Measurements from ENCODE around the gene ELF2.
A peak's percentile ranks its signal among the peaks of the same experiment; 100 is the strongest.
"Not testable (repeated sequence)": the region's sequence is repeated elsewhere in the genome, so short reads cannot be mapped to it uniquely, and the experiment has no call there.

The ELF2 gene
- 84.5 to 96.3 reads per million in 2 donors for total RNA-seq

DNA sequence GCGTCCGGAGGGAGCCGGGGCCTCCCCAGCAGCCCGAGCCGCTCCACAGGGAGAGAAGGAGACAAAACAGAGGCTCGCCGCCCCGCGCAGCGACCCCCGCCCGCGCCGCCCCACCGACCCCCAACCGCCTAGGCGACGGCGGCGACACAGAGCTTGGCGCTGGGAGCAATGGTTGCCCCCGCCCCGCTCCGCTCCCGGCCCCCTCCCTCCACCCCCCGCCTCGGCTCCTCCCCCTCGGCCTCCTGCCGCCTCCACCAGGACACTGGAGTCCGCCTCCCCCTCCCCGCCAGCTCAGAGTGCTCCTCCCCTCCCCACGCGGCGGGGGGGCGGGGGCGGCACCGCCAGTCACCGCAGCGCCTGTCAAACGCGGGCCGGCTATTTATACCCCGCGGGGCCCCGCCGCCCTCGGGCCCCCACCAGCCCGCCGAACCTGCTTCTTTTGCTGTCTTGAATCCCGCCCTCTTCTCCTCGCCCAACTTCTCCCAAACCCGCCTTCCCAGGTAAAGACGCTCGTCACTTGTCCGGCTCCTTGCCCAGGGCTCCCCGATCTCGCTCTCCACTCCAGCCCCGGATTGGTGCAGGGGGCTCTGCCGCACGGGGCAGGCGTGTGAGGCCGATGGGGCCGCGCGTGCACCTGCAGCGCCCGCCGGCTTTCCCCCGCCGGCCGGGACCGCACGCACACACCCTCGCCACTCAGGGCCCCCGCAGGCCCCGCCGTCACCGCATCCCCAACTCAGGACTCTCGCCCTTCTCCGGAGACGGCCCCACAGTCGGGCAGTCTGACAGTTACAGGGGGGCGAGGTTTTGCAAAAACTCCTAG, at the start of gene ELF2:
Gene ELF2 (minus strand): TSS at position 170 of the 820 bp plus-strand sequence. CDS start 39,517 bp downstream, outside the sequence.
- DNase-seq: peak; percentile 62 to 93 (median 79)

DNA sequence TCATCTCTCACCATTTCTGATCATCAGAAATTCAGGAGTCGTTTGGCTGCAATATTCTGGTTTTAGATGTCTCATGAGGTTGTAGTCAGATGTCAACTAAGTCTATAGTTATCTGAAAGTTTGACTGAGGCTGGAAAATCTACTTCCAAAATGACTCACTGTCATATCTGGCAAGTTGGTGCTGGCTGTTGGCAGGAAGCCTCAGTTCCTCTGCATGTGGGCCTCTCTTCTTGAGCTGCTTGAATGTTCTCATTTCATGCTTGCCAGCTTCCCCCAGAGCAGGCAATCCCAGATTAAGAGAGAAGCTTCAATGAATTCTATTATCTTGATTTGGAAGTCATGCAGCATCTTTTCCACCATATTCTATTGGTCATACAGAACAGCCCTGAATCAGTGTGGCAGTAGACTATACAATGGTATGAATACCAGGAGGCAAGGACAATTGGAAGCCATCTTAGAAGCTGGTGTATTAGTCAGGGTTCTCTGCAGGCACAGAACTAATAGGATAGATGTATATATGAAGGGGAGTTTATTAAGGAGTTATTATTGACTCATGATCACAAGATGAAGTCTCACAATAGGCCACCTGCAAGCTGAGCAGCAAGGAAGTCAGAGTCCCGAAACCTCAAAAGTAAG, 46.8 kb upstream of the ELF2 start:
- peak in 1 of 5 experiments; percentile 68 for DNase-seq

DNA sequence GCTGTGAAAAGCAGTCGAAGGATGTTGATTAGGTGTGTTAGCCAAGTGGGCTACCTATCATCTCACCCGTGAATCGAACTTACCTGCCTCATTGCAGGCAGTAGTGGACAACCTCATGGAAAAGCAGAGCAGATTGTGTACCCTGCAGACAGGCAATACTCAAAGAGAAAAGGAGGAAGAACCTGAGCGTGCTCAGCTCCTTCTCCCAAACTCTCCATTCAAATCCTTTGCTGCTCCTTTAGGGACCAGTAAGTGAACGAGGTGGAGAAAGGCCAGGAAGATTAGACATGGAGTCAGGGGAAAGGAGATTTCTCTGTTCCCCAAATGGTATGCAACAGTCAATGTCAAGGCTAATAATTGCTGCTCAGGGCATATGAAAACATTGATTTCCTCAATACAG, 45.2 kb upstream of the ELF2 start:
- DNase-seq: no peak

DNA sequence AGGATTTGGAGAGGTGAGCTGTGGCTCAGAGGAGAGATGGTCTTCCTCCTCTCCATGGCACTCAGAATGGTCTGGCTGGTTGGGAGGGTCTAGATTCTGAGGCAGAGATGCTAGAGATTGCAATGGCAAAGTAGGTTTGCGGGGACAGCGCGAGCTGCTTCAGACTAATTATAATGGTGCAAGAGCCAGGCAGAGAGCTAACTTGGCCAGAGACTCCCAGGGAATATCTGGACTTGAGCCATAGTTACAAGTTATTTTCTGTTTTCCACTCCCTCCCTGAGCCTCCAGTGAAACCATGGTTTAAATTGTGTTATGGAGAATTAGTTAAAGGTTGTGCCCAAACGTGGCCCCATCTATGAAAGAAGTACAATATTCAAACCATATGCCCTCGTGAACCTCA, 44.7 kb upstream of the ELF2 start:
- DNase-seq: no peak

DNA sequence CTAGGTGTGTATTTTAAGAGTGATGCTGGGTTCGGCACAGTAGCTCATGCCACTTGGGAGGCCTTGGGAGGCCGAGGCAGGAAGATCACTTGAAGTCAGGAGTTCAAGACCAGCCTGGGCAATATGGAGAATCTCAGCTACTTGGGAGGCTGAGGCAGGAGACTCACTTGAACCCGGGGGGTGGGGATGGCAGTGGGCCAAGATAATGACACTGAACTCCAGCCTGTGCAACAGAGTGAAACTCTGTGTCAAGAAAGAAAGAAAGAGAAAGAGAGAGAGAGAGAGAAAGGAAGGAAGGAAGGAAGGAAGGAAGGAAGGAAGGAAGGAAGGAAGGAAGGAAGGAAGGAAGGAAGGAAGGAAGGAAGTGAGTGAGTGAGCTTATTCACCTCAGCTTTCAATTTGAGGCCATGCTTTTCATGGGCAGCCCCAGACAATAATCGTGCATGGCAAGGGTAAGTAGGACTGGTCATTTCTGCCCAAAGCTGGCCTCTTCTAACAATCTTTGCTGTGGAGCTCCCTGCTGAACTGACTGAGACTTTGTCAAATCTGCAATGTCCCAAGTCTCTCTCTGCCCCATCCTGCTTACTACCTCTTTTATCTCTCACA, 42.5 kb upstream of the ELF2 start:
- DNase-seq: no peak

DNA sequence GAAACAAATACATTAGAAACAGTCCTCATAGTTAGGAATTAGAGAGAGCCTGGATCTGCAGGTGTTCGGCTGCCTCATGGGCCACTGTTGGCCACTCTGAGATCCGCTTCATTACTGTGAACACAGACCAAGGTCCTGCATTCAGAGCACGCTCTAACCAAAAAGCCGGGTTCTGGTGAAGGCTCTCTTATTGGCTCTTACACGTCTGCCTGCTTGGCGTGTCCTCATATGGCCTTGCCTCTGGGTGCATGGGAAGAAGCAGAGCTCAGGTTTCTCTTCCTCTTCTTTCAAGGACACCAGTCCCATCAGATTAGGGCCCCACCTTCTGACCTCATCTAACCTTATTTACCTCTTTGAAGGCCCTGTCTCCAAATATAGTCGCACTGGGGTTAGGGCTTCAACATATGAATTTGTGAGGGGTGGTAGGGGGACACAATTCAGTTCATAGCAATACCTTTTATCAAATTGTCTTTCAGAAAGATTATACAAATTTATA, 37.1 kb upstream of the ELF2 start:
- no peak for DNase-seq

DNA sequence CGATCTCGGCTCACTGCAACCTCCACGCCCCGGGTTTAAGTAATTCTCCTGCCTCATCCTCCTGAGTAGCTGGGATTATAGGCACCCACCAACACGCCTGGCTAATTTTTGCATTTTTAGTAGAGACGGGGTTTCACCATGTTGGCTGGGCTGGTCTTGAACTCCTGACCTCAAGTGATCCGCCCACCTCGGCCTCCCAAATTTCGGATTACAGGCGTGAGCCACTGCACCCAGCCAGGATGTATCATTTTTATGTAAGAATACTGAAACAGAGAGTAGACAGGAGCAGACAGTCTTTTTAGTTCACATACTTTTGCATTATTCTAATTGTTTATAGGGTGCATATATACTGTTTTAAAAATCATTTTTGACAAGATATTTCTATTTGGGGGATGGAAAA, 36.6 kb upstream of the ELF2 start:
- not testable (repeated sequence) for DNase-seq

DNA sequence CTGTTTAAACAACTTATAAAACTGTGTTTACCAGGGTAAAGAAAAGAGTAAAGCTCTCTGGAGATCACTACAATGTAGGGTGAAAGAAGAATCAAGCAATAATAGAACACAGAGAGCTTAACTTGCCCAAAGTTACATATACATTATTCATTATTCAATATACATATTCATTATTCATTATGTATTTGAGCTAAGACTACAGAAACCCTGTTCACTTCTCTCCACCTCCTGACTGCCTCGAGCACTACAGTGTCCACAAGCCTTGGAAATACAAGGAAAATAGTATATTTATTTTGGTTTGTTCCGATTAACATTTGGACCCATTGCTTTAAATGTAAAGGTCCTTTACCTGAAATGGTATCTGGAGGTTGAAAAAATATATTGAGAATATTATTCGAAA, 35.9 kb upstream of the ELF2 start:
- no peak for DNase-seq

DNA sequence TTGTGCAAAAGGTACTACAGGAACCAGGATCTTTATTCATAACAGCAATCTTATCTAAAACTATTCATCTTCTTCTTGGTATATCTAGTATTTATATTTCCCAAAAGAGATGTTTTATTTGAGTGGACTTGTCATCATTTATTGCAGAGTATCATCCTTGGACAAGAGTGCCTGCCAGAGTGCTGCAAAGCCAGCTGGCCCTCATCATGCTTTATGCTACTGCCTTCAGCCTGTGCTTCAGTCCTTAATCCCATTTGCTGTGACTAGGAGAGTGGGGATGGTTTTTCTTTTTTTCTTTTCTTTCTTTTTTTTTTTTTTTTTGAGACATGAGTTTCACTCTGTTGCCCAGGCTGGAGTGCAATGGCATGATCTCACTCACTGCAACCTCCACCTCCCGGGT, 33.5 kb upstream of the ELF2 start:
- no peak for DNase-seq

DNA sequence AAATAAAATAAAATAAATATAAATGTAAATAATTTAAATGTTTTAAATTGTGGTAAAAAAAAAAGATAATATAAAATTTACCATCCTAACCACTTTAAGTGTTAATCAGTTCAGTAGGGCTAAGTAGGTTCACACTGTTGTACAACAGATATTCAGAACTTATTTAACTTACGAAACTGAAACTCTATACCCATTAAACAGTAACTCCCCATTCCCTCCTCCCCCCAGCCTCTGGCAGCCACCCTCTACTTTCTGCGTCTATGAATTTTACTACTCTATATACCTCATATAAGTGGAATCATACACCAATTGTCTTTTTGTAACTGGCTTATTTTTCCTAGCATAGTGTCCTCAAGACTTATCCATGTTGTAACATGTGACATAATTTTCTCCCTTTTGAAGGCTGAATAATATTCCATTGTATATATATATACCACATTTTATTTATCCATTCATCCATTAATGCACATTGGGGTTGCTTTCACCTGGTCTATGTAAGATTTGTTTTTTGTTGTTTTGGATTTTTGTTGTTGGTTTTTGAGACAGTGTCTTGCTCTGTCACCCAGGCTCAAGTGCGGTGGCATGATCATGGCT, 32.5 kb upstream of the ELF2 start:
- no peak for DNase-seq

DNA sequence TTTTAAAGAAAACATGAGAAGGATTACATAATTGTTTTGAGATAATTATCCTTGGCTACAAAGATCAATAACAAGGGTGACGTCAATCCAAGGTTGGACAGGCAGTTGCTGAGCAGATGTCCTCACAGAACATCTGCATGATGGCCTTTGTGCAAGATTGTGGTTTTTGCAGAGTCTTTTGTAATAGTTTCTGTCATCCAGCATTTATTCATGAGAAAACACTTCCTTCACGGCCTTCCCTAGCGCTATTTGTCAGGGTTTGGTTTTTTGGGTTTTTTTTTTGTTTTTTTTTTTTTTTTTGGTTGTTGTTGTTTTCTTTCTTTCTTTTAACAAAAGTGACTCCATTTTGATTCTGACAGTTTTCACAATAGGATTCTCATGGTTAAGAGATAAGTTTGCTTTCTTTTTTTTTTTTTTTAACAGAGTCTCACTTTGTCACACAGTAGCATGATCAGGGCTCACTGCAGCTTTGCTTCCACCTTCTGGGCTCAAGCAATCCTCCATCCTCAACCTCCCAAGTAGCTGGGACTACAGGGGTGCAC, 31.5 kb upstream of the ELF2 start:
- DNase-seq: peak in 1 of 5 experiments; percentile 50

DNA sequence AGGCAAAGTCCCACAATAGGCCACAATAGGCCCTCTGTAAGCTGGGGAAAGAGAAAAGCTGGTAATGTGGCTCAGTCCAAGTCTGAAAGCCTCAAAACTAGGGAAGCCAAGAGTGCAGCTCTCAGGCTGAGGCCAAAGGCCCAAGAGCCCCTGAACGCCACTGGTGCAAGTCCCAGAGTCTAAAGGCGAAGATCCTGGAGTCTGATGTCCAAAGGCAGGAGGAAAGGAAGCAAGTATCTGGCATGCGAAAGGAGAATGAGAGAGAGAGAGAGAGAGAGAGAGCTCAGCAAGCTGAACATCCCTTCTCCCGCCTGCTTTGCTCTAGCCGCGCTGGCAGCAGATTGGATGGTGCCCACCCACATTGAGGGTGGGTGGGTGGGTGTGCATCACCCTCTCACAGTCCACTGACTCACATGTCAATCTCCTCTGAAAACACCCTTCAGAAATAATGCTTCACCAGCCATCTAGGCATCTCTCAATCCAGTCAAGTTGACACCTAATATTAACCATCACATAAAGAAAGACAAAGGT, 30.9 kb upstream of the ELF2 start:
- DNase-seq: no peak

DNA sequence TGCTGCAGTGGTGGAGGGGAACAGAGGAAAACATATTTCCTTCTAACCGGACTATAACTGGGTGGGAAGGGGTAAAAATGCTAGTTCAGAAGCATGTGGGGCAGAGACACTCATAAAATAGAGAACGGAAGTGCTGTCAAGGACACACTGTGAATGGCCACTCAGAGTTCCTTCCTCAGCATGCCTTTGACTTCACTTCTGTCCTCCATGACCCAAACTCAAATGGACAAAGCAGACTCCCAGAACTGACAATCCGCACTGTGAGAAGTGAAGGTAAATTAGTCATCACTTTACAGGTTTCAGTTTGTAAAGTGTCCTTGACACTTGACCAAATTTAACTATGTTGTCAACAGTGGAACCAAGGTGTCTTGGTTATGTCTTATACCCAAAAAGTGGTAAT, 30.2 kb upstream of the ELF2 start:
- DNase-seq: no peak

DNA sequence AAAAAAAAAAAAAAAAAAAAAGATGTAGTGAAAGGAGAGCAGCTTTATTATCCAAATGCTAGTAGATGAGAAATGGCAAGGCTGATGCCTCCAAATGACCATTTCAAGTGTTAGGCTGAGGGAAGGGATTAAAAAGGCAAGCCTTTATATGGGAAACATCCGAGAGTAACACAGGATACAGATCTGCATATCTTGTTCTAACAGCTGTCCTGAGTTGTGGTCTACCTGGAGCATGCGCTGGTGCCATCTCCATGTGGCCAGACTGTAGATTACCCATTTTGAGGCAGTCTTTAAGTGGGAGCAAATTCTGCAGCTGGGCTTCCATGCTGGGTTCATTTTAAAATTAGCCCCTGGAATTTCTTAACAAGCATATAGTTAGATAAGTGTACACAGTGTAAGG, 26.0 kb upstream of the ELF2 start:
- no peak for DNase-seq

DNA sequence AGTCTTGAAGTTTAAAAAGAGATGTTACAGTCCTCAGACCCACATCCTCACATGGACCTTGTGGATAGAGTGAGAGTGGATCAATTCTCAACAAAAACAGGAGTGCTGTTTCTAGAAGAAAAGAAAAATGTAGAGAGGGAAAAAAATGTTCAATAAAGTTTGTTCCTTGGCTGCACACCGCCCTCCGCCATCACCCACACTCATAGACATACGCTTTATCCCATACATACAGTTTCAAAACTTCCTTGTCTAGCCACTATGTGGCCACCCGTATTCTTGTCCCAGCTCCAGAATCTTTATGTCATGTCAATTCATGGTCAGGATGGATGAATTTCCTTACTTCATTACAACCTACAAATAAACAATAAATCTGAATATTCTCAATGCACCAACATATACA, 23.5 kb upstream of the ELF2 start:
- no peak for DNase-seq

DNA sequence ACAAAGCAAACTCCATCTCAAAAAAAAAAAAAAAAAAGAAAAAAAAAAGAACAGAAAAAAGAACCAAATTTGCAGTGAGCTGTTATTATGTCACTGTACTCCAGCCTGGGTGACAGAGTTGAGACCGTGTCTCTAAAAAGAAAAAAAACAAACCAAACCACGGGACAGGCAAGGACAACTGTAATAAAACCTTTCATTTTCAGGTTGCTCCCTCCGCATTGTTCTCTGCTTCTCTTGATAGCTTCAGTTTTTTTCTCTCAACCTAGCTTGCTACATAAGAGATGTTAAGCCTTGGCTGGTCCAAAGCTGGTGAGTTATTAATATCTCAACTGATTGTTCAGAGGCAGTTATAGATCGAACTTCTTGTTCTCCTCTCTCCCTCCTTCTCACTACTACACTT, 23.1 kb upstream of the ELF2 start:
- no peak for DNase-seq

DNA sequence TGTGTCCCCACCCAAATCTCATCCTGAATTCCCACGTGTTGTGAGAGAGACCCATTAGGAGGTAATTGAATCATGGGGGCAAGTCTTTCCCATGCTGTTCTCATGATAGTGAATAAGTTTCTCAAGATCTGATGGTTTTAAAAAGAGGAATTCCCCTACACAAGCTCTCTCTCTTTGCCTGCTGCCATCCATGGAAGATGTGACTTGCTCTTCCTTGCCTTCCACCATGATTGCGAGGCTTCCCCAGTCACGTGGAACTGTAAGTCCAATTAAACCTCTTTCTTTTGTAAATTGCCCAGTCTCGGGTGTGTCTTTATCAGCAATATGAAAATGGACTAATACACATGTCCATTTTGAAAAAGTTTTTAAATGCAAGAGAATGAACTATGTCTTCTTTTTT, 20.2 kb upstream of the ELF2 start:
- not testable (repeated sequence) for DNase-seq

DNA sequence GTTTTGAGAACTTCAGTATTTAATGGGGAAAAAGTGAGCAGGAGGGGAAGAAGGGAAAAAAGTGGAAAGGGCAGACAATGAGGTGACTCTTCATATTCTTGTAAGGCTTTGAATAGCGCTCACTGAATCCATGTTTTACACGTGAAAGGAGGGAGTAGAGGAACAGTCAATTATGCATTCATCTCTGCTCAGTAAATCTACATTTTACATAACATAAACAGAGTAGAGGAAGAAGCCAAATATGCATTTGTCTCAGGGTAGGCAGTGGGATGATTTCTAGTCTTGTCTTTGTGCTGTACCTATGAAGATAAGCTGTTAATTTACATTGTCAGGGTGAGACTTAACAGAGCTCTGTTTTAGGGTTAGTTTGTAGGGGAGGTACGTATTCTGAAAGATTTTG, 19.4 kb upstream of the ELF2 start:
- DNase-seq: no peak

DNA sequence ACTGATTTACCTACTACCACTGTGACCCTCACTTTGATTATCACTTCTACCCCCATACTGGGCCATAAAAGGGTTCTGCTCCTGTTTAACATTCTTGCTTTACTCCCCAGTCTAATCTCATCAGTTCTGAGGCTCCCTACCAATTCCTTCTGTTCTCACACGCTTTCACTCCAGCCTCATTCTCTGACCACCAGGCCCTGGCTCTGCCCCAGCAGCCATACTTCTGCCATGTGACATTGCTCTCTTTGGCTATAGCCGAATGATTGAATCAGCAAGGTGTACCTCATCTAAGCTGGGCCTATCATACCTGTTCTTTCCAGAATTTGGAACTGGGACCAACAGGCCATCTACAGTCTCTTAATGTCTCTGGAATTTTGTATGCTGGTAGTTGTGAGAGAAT, 14.4 kb upstream of the ELF2 start:
- DNase-seq: no peak

DNA sequence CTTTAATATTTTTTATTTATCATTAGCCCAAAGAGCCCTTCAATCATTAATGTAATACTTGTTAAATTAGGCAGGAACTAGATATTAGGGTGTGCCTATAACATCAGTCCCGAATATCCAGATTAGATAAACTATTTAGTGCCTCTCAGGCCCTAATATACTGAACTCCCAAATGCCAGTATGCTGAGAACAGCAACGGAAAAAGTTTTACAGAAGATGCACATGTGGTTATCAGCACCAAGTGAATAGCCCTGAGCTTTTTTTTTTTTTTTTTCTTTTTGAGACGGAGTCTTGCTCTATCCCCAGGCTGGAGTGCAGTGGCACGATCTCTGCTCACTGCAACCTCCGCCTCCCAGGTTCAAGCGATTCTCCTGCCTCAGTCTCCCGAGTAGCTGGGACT, 13.0 kb upstream of the ELF2 start:
- DNase-seq: no peak

DNA sequence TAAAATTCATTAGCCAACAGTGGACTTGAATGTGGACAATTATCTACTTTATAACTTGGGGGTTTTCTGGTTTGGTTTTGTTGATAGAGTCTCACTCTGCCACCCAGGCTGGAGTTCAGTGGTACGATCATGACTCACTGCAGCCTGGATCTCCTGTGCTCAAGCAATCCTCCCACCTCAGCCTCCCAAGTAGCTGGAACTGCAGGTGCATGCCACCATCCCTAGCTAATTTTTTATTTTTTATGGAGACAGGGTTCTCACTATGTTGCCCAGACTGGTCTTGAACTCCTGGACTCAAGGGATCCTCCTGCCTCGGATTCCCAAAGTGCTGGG, 12.4 kb upstream of the ELF2 start:
- DNase-seq: no peak

DNA sequence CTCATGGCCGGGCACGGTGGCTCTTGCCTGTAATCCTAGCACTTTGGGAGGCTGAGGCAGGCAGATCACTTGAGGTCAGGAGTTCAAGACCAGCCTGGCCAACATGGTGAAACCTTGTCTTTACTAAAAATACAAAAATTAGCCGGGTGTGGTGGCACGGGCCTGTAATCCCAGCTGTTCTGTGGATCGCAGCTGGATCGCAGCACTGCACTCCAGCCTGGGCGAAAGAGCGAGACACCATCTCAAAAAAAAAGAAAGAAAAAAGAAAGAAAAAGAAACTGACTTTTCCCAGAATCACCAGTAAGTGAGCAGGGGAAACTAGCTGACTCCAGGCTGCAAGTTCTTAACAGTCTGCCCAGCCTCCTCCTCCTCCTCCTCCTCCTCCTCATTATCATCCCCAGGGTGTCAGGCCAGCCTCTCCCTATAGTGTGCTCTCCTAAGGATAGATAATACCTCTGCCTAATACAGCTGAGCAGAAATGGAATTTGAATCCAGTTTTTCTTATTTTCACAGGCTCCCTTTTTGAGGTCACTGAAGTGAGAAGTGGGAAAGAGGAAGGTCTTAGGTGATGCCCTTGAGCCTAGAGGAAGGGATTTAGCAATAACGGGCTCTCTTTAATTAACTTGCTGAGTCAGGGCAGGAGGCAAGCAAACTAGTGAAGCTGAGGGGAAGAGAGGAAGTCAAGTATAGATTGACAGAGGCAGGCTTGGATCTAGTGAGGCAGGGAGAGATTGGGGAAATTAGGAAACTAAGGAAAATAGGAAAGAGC, 11.8 kb upstream of the ELF2 start:
- no peak for DNase-seq
